Measurements from ENCODE around the gene SERPINA1.
"Not testable (repeated sequence)": the region's sequence is repeated elsewhere in the genome, so short reads cannot be mapped to it uniquely, and the experiment has no call there.

SERPINA1 gene

DNA sequence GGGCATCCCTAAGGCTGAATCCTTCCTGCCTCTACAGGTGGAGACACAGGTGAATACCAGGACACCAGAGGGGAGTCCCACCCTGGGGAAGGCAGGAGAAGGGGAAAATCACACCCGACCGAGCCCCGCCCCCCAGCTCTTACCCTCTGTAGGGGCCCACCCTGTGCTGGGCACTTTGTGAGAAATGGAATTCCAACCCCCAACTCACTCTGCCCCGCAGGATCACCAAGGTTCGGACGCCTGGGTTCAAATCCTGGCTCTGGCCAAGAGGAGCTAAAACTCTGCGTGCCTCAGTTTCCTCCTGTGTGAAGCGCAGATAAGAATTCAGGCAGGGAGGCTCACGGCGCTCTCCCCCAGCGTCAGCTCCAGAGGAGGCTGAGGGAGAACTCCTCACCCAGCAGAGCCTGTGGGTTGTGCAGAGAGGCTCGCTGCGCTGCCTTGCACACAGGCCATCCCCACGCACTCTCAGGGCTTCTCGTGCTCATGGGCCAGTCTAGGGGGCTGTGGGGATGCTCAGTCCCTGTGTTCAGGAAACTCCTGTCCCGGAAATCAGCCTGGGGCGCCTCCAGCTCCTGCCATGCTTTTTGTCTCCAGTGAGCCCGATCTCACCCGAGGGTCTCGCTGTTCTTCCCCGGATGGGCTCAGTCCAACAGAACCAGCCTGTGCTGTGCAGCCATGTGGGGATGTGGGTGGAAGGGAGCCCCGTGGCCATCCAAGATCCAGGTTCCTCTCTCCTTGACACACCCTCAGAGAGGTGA is 18.5 kb downstream of the SERPINA1 start:
- not testable (repeated sequence) for DNase-seq

DNA sequence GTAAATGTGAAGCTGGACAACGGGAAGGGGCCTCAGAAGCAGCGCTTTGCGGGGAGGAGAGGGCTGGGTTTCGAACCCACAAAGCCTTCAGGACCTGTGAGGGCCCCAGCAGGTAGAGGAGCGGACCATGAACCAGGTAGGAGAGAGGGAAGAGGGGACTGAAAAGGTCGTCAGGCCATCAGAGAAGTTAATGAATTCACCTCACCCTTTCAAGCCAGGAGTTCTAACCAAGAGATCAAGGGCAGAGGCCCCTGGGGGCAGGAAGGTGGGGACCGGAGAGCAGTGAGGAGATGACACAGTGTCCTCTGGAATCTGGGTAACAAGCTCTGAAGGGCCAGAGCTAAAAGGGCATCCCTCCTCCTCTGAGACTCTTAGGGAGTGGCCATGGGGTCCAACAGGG is 19.4 kb downstream of the SERPINA1 start:
- no peak for DNase-seq

DNA sequence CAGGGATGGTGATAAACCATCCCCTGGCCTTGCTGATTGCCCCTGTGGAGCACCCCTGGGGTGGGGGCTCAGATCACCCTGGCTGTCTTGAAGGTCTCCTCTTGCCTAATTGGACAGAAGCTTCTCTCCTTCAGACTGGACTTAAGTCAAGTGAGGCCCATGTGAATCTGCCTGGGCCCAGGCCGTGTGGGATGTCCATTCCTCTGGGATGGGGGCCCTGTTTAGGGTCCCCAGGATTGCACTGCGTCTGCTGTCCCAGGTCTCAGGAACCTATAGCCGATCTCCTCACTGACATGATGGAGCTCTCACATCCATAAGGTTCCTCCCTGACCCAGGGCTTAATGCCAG is 20.2 kb downstream of the SERPINA1 start:
- no peak for DNase-seq

DNA sequence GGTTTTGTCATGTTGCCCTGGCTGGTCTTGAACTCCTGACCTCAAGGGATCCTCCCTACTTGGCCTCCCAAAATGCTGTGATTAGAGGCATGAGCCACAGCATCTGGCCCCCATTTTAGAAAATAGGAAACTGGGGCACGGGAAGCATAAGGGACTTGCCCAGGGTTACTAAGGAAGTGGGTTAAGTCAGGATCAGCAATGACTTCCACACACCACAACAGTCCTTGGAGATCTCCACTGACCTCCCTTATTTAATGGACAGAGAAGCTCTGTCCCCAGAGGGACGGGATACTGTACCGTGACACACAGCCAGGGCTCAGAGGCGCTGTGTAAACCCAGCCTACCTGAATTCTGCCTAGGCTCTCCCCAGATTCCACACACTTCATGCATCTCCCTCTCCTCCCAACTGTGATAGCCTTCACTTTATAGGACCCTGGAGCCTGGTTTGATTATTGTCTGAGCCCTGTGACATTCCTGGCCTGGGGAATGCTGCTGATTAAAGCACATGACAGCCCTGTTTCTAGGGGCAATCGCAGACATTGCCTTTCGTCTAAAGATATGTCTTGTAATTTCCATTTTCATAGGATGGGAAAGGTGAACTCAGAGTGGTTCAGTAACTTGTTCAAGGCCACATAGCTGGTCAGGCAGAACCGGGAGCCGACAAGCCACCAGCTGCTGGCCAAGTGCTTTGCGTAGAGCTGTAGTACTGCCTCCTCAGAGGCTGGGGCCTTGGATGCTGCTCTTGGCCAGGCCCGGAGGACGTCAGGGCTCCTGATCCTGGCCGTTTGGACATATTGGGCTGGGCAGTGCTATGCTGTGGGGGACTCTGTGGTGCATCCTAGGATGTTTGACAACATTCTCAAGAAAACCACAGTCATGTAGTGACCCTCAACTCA is 20.8 kb downstream of the SERPINA1 start:
- DNase-seq: peak; percentile 74 to 89 (median 83)

DNA sequence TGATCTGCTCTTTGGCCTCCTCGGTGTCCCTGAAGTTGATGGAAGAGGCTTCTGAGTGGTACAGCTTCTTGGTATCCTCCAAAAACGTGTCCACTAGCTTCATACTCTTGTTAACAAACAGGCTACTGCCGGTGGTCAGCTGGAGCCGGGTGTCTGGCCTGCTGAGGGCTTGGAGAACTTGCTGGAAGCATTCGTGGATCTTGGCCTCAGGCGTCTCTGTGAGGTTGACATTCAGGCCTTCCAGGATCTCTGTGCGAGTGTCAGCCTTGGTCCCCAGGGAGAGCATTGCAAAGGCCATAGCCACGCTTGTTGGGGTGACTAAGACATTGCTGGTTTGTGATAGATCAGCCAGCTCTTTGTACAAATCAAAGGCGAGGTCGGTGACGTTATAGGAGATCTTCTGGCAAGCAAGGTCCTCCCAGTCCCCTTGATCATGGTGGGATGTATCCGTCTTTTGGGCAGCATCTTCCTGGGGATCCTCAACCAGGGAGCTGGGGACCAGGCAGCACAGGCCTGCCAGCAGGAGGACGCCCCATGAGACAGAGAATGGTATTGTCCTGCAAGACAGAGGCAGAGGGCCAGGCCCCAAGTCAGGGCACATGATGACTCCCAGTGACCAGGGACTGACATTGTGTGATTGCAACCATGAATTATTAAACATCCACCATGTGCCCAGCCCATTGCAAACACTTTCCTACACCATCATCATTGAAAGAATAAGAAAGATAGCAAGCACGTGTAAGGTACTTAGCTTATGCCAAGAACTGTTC is 22.1 kb downstream of the SERPINA1 start, which contains the start of gene SERPINA2:
SERPINA2 (minus strand) TSS at position 553 of the 770 bp plus-strand sequence.
- no peak for DNase-seq

DNA sequence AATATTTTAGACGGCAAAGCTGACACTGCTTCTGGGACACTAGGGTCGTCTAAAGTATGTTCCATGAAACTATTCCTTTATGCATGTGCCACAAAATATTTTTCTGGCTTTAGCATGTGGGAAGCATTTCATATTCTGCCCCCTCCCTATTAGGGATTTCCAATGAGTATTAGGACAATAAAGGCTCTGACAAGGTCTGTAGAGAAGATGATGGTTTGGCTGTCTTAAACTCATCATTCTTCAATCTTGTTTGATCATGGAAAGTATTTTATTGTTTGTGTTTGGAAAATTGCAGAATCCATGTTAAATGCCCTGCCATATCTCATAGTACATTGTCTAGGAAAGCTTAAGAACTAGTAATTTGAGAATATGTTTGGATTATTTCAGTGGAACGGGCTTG is 22.8 kb downstream of the SERPINA1 start:
- DNase-seq: no peak

DNA sequence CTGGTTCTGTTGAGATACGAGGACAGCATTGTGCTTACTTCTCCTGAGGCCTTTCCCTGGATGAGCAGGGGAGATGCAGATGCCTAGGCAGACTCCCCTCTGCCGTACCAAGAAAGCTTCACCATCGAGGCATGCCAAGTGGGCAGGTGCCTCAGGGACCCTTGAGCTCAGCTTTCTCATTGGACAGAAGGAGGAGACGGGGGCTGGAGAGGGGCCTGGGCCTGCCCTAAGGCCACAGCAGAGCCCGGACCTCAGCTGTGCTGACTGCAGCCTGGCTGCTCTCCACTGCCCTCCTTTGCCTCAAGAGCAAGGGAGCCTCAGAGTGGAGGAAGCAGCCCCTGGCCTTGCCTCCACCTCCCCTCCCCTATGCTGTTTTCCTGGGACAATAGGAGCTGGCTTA is 23.4 kb downstream of the SERPINA1 start:
- no peak for DNase-seq

DNA sequence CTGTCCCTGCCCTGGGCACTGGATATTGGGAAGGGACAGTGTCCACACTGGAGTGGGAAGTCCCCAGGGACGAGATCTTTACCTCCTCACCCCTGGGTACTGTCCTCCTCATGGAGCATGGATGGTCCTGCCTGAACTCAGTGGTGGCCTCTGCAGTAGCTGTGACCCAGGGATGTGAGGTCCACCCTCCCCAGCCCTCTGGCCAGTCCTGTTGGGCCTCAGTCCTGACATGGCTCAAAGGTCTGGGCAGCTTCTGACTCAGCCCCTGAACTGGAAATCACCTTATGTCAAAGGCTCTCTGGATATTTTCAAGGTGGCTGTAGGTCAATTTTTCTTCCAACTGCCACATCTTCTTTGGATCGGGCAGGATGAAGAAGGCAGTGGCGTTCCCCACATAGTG is 24.4 kb downstream of the SERPINA1 start:
- DNase-seq: no peak

DNA sequence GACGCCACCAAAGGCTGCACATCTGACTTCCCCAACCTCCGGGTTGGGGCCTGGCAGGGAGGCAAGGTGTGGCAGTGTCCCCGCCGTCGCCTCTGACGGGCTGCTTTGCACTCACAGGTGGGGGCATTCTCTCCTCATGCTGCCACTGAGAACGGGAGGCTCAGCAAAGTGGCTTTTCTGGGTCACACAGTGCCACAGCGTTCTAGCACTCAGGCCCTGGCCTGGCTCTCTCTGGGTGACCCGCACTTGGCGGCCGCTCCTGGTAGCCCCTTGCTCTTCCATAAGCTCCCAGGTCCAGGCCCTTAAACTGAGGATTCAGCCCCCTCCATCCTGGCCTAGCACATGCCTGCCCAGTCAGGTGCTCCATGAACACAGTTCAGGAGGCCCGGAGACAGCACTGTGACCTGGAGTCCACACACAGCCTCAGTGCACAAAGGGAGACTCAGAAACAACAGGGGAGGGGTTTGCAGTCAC is 25.2 kb downstream of the SERPINA1 start:
- DNase-seq: no peak

DNA sequence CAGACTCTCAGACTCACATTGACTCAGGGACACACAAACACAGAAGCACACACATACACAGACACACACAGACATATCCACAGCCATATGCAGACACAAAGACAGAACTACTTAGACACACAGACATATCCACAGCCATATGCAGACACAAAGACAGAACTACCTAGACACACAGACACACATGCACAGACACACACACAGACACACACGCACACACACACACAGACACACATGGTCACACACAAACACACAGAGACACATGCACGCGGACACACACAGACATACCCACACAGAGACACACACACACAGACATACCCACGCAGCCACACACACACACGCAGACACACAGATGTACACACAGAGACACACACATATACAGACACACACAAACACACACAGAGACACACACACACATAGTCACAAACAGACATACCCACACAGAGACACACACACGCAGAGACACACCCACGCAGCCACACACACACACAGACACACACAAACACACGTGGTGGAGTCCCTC is 25.7 kb downstream of the SERPINA1 start:
- no peak for DNase-seq

DNA sequence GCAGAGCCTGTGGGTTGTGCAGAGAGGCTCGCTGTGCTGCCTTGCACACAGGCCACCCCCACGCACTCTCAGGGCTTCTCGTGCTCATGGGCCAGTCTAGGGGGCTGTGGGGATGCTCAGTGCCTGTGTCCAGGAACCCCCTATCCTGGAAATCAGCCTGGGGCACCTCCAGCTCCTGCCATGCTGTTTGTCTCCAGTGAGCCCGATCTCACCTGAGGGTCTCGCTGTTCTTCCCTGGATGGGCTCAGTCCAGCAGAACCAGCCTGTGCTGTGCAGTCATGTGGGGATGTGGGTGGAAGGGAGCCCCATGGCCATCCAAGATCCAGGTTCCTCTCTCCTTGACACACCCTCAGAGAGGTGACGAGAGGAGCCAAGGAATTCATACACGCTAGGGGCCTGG is 26.7 kb downstream of the SERPINA1 start:
- no peak for DNase-seq

DNA sequence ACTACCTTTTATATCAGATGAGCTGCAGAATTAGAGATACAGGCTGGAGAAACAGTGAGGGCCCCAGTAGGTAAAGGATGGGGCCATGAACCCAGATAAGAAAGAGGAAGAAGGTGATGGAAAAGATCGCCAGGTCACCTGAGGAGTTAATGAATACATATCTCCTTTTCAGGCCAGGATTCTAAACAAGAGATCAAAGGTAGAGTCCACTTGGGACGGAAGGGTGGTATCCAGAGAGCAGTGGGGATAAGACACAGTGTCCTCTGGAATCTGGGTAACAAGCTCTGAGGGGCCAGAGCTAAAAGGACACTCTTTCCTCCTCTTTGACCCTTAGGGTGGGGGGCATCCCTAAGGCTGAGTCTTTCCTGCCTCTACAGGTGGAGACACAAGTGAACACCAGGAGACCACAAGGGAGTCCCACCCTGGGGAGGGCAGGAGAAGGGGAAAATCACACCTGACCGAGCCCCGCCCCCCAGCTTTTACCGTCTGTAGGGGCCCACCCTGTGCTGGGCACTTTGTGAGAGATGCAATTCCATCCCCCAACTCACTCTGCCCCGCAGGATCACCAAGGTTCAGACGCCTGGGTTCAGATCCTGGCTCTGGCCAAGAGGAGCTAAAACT is 27.3 kb downstream of the SERPINA1 start:
- DNase-seq: no peak

DNA sequence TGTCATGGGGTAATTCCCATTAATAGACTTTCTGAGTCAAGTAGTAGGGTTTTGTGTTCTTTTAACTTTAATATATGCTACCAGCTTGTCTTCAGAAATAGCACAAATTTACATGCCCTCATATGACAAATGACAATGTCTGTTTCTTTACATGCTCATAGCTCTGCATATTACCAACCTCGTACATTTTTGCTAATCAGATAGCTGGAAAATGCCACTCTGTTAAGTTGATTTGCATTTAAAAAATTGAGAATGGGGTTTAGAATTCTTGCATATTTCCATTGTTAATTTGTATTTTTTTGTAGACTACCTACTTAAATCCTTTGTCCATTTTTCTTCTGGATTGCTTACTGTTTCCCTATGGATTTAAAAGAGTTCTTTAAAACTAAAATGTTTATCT is 31.2 kb downstream of the SERPINA1 start:
- DNase-seq: no peak

DNA sequence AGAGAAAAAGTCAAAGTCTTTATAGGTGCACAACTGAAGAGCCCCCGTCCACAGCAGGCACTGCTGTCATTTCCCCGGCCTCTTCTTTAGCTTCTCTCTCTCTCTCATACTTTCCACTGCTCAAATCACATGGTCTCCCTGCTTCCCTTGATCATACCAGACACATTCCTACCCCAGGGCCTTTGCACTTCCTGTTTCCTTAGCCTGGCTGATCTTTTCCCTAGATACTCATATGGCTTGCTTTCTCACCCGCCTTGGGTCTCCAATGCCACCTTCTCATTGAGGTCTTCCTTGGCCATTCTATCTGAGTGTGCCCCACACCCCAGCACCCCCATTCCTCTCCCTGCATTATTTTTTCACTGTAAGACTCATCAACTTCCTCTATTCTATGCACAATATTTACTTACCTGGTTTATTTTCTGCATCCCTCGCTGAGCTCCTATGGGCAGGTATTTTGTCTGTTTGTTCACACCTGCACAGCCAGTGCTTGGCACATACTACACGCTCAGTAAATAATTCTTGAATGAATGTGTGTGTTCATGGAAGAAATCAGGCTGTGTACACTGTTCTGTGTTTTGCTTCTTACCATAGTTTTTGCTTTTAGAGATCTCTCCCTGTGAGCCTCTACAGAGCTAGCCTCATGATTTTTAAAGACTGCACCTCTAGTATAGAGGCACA is 31.9 kb downstream of the SERPINA1 start:
- peak in 1 of 4 experiments; percentile 20 for DNase-seq

DNA sequence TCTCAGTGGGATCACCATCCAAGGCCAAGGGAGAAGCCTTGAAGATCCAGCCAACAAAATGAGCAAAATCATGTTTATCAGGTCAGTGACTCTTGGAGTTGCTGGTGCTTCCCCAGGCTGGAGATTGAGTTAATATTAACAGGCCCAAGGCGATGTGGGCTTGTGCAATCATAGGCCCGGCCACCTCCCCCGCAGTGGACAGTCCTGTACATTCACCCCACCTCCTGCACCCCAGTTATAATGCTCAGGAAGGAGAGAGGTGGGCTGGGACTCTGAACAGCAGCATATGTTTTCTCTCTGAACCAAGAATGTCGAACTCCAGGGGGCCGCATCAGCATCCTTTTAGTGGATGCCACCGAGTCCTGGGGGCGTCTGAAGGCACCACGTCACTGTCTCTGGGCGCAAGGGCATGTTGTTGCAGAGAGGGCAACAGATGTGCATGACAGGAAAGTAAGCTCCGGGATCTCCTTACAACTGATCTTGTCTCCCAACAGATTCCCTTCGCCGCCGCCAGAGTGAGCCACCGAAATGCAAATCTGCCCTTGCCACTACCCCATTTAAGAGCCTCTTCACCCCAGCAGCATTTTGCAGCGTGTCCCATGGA is 33.1 kb downstream of the SERPINA1 start:
- DNase-seq: peak; percentile 63 to 78 (median 72)

DNA sequence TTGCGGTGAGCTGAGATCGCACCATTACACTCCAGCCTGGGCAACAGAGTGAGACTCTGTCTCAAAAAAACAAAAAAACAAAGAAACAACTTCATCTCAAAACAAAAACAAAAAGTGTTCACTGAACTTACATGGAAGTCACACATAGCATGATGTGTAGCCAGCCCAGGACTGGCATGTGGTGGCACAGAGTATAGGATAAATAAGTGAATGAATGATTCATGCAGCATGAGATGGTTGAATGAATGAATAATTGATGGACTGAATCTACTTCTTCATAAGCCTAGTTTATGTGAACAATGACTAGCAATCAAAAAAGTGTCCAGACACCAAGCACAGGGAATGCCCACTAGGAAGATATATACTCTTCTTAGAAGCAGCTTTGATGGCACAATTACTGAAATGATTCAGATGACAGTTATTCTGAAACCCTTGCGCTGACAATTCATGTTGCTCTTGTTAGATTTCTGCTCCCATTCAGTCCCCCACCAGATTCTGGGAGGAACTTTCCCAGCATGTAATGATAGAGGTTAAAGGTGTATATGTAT is 33.7 kb downstream of the SERPINA1 start:
- no peak for DNase-seq

DNA sequence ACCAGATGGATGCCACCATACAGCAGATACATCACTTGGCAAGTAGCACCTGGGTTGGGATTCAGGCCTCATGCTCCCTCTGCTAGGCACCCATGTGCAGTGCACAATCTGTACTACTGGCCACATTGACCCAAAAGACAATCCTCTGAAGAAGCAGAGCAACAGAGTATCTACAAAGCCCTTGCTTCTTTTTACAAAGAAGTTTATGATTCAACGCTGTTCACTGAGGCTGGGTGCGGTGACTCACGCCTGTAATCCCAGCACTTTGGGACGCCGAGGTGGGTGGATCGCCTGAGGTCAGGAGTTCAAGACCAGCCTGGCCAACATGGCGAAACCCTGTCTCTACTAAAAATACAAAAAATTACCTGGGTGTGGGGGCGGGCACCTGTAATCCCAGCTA is 34.2 kb downstream of the SERPINA1 start:
- not testable (repeated sequence) for DNase-seq

DNA sequence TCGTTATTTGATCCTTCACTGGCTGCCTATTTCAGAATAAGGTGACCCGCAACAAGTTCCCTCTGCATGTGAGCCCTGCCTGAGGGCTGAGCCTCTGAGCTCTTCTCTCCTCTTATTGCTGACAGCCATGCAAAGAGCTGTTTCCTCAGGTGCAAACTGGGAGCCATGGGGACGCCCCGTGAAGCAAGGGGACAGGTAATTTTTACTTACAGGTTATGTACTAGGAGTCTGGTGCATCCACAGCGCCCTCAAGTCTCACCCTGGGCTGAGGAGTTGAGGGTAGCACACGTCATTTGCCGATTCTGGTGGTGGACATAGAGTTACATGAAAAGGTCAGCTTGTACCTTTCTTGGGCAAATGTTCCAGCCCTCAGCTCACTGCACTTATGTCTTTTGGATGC is 39.1 kb downstream of the SERPINA1 start:
- DNase-seq: no peak

DNA sequence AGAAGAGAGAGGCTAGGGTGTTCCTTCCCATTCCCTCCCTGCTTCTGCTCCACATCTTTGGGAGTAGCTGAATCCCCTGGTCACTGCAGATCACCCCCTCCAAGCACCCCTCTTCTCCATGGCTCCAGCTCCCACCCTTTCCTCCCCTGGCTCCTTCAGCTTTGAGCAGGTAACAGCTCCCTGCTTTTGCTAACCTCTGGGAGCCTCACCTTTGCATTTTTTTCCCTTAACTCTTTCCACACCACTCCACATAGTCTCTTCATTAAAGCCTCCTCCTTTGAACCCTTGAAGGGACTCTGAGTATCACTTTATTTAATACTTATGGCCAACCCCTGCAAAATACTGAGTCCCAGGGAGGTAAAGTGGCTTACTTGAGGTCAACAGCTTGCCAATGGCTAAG is 39.6 kb downstream of the SERPINA1 start:
- DNase-seq: no peak

DNA sequence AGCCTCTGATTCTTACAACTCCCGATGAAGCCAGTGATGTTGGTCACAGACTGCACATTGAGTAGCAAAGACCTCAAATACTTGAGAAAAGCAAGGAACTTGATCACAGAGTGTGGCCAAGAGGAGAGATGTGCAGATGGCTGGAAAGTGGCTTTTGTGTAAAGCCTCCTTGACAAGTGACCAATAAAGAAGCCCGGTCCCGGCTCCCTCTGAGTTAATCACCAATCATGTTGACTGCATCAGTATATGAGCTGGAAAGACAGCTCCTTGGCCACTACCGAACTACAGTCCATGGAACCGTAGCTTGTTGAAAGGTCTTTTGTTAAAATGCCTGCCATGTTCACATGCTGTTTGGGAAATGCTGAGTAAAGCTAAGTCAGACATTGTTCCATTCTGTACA is 41.6 kb downstream of the SERPINA1 start:
- DNase-seq: no peak
